GM12873 (cell line): ENCODE data around the gene SMYD3.

Experiments used
- CTCF ChIP-seq: IDR thresholded peaks from 2 replicates; pipeline ENCODE4 v1.5.1; 2012; ENCODE audit warnings: low read depth, mild to moderate bottlenecking, moderate library complexity, low read length, control low read depth; ENCODE audit not compliant: insufficient read depth; ENCODE audit errors: missing control alignments

The SMYD3 gene

GRCh38 chr1:246295968-246296367 is 211.1 kb downstream of the SMYD3 start:
- no peak for TF ChIP-seq CTCF

- no peak for TF ChIP-seq CTCF
Measured at GRCh38 chr1:246295340-246295739, 211.7 kb downstream of the SMYD3 start.

GRCh38 chr1:246294263-246294662 is 212.8 kb downstream of the SMYD3 start:
- TF ChIP-seq CTCF = no peak

GRCh38 chr1:246293366-246294121 is 213.5 kb downstream of the SMYD3 start:
- no peak for TF ChIP-seq CTCF

- no peak for TF ChIP-seq CTCF
Measured at GRCh38 chr1:246292571-246292970, 214.5 kb downstream of the SMYD3 start.

- no peak for TF ChIP-seq CTCF
Measured at GRCh38 chr1:246291127-246291526, 216.0 kb downstream of the SMYD3 start.

GRCh38 chr1:246283771-246284410 is 223.2 kb downstream of the SMYD3 start:
- no peak for TF ChIP-seq CTCF
